Middle frontal gyrus (tissue), 1 donor: ENCODE data around the gene UBE2D2.
A peak's percentile ranks its signal among the peaks of the same experiment; 100 is the strongest.

Source experiments
- DNase-seq: peaks from one replicate; pipeline ENCODE4 v3.0.0-alpha.2; 2015; ENCODE audit warnings: low spot score; ENCODE audit errors: extremely low spot score

Gene UBE2D2

DNA sequence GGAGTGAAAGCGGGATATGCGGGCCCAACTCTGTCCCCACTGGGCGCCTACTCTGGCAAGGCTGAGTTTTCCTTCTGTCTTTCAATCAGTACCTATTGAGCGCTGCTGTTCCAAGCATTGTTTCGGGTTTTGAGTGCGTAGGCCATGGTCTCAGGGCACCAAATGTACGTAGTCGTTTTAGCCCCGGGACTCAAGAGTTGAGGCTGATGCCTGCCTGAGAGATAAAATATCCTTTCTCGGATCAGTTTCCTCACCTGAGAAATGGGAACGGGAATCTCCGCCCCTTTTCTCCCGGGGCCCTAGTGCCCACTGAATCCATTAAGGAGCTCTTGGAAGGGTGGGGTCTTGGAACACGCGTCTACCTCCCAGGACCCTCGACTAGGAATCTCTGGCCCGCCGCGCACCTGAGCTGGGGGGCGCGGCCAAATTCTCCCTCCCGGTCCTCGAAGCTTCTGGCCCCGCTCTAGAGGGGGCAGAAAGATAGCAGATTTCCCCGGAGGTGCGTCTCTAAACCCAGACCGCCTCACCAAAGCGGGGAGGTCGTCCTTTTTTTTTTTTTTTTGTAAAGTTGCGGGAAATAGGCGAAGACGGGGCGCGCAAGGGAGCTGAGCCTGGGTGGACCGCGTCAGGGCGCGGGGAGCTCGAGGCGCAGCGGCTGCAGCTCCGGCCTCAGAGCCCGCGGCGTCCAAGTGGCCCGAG is 86.5 kb downstream of the UBE2D2 start:
- DNase-seq: no peak

- DNase-seq: peak; percentile 58
These were observed 87.3 kb downstream of the UBE2D2 start, which contains the start of gene CXXC5 for GRCh38 chr5:139648205-139649081. TSS of gene CXXC5 (plus strand) at chr5:139648349. CDS start at chr5:139680524, 32,175 bp downstream.

DNA sequence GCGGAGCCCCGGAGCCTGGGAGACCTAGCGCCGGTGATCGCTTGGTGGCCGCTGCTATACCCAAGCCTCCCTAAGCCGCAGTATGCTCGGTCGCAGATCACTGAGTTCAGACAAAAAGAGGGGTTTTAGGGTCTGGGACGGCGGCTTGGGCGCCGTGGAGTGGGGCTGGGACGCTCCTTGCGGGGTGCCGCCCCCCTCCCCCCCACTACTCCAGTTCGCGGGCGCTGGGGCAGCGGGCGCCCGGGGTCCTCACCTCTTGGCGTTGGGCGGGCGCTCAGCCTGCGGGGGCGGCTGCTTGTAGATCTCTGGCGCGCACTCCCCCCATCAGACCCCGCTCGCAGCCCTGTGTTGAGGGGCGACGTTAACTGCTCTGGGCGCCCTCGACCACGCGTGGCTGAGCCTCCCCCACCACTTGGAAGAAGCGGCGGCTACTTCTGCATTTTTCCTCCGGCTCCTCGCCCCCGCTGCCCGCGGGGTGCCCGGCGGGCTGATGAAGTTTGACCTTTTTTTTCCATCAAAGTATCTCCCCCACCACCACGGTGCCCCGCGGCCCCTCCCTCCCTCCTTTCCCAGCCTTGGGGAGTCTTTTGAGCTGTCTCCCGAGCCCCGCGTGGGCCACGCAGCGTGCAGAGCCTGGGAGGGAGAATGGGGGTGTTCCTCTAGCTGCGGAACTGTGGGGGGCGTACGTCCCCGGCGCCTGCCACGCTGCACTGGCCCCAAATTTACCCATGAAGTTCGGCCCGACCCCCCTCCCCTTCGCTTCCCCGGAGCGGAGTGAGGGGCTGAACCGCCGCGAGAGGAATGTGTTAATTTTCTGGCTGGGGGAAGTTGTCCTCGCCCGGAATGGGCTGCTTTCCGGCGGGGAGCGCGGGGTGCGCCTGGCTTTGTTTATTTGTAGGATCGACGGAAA is 88.2 kb downstream of the UBE2D2 start:
- DNase-seq: no peak

DNA sequence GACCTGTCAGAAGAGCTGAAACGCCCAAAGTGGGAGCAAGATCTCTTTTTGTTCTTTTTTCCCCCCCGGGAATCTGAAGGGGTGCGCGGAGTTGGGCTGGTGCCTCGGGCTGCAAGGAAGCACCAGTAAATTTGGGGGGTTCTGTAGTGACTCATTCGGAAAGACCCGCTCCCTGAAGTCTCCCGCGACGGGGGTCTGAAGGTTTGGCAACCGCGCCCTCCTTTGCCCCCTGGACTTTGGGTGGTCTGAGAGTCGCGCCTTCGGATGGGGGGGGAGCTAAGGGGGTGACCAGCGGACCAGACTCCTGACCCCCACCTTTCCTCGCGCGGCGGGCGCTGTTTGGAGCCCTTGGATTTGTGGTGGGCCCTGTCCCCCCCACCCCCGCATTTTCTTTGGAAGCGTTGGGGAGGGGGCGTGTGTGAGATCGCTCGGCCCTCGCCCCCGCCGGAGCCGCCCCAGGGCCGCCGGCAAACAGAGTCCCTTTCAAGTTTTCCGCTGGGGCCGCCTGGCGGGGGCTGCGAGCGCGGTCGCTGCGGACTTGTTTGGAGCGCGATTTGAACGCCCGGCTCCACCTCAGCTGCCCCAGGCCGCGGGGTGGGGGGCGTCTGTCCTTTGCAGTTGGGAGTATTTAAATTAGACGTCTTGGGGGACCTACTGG is 89.0 kb downstream of the UBE2D2 start:
- no peak for DNase-seq

DNA sequence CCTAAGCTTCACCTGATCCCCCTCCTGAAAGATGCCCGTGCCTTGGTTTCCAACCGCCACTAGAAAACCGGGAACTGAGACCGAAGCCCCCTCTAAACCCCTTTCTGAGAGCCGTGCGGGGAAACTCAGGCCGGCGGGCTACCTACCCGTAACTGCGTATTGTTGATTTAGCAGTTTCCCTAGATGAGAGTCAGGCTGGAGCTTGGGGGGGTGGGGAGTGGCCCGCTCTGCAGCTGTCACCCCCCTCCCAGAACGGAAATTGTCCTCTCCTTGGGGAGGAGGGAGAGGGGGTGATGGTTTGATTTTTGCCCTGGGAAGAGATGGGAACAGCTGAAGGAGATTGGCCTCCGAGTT is 89.5 kb downstream of the UBE2D2 start:
- DNase-seq: no peak

DNA sequence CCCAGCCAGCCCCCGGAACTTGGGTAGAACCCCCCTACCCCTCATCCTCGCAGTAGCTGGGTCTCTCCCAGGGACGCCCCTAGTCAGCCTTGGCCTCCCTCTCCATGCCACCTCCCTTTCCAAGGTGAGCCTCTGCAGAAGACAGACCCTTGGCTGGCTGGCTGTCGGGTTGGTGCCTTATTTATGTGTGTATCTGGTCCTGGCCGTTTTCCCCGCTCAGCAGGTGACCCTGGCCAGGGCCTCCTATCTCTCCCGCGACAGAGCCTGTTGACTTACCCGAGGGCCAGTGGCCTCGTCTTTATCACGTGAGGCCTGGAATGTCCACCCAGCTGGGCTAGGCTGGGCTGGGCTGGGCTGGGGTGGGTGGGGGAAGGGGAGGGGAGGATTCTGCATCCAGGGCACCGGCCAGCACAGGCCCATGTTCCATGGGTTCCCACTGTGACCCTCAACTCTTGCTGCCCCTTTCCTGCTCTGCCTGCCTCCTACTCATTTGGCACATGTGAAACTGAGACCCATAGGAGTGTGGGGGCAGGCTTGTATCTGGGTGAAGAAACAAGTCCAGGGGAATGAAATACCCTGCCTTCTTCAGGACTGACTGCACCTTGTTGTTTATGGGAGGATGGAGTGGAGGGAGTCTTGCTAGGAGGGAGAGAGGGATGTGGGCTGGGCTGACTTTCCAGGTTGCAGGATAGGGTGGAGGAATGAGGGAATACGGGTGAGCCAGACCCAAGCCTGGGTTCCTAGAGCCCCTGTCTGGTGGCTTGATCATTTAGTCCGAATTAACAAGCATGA is 90.1 kb downstream of the UBE2D2 start:
- no peak for DNase-seq

DNA sequence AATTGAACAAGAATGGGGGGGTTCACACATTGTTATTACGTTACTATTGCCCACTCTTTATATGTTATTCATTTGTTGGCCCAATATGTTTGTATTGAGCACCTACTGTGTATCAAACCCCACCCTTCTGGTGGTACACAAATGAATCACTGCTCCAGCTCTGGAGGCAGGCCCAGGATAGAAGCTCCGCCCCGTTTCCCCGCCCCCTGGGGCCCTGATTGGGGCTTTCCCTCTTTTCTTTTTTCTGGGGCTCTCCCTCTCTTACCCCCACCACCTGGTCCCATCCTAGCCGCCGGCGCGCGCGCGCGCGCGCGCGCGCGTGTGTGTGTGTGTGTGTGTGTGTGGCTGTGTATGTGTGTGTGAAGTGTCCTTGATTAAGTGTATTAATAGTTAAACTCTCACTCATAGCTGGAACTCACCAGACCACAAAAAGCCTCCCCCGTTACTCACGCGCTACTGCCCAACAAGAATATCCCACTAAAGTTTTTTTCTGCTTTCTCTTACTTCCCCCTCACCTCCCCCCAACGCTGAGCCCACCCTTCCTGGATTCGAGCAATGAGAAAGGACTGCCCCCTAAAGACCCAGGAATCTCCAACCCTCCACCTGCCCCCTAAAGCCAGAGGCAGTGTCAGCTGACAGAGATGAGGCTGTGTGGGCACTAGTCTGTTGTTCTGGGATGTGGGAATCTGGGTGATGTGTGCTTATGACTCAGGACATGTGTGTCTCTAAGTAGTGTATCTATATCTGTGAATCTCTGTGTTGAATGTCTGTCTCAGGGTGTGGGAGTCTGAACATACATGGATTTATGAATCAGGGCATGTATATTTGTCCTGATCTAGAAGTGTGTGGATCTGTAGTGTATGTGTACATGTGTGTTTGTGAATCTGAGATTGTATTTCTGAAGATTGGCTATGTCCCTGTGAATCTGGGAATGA is 91.0 kb downstream of the UBE2D2 start:
- peak; percentile 76 for DNase-seq

- DNase-seq: no peak
These were observed 91.7 kb downstream of the UBE2D2 start for GRCh38 chr5:139652788-139653241.

DNA sequence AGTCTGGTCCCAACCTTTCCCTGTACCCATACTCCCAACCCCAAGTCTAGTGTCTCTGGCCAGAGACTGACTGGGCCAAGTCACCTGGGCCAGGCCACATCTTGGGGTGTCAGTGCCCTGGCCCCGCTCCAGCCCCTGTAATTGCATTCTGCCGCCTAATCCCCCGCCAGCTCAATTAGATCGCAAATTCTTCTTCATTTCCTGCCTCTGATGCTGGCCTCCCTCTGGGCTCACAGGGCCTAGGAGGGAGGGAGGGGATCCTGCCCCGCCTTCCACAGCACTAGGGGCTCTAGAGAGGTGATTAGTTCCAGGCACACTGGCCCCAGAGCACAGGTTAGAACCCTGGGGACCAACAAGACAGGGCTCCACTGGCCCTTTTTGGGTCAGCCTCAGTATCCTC is 92.5 kb downstream of the UBE2D2 start:
- DNase-seq: no peak

DNA sequence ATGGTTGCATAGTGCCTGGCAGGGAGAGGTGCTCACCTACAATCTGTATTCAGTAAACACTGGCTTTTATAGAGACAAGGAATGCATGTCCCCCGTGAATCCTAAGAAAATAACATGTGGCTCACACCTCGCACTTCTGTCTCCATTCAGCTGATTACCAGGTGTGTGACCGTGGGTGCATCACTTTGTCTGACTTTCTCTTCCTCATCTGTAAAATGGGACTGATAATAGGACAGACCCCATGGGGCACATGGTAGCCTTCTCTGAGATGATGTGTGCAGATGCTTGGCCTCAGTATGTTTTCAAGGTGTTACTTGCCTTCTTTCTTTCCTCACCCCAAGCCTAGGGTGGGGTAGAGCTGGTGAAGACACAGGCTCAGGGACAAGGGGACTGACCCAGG is 93.3 kb downstream of the UBE2D2 start:
- no peak for DNase-seq

- no peak for DNase-seq
These were observed 93.8 kb downstream of the UBE2D2 start for GRCh38 chr5:139654871-139655491.

- no peak for DNase-seq
These were observed 94.7 kb downstream of the UBE2D2 start for GRCh38 chr5:139655727-139656271.

- DNase-seq: no peak
These were observed 96.5 kb downstream of the UBE2D2 start for GRCh38 chr5:139657363-139658321.

DNA sequence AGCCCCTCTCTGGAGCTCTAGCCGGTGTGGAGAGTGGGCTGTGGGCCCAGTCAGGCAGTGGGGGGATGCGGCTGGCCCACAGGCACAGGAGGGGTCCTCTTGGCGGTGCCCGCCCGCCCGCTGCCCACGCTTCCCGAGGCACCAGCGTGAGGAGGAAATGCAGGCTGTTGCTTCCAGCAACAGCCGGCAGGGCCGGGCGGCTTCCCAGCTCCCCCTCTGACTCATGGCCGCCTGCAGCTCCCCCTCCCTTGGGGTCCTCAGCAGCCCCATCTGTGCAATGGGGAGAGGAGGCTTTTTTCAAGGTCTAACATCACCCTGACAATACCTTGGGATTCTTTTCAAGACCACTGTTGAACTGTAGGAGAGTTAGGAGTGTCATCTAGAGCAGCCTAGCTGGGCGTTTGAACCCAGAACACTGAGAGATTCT is 97.4 kb downstream of the UBE2D2 start:
- no peak for DNase-seq

DNA sequence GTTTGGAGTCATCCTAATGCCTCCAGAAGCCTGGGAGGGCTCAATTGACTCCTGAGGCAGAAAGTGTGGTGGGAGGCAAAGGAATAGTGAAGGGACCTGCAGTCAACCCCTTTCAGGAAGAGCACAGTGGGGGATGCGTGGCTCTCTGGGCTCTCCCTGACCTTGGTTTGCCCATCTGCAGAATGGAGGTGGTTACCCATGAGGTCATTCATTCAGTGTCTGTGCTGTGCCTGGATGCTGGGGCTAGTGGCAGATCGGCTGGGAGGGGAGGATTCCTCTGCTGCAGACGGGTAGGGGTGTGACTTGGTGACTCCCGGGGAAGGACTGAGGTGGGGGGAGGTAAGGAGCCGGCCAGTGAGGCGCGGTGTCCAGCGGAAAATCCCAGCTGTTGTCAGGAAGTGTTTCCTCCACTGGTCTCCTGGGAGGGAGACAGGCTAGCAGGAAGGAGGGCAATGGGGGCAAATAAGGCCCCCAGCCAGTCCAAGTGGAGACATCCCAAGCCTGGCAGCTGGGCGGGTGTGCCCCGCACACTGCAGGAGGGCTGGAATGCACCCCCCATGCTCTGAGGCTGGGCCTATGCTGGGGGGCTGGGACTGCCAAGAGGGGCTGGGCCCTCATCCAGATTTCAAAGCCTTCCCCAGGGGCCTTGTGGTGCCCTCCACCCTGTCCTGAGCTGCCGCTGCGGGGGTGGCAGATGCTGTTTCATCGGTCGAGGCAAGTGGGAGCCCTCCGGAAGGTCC is 98.0 kb downstream of the UBE2D2 start:
- DNase-seq: no peak

GRCh38 chr5:139659695-139660101 is 98.6 kb downstream of the UBE2D2 start:
- DNase-seq: no peak
